ENCODE results near the gene ABLIM1. TPM values are rescaled to one million over a fixed set of nuclear protein-coding genes. Genes with fewer than 3 reads are reported as not detected.
A peak's percentile ranks its signal among the peaks of the same experiment; 100 is the strongest.

ABLIM1 gene
- total RNA-seq, 2 donors from 2014 or later: 141 to 184 TPM

DNA sequence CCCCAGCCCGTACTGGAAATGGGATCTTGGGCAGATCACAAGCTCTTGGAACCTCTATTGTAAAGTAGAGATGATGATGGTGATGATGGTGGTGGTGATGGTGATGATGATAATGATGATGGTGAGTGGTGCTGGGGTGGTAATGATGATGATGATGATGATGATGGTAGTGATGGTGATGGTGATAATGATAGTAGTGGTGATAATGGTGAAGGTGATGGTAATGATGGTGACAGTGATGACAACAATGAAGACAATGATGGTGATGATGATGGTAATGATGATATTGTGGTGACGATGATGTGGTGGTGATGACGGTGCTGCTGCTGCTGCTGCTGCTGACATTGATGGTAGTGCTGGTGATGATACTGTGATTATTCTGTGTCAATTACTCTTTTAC, 162.8 kb downstream of the ABLIM1 start:
- DNase-seq (no peak), ATAC-seq (peak; percentile 12)
- H3K4me1 Mint-ChIP-seq: peaks cover 55% of the 10 kb centered on the region
- no peaks in the 10 kb centered on the region for H3K9me3 ChIP-seq (ENCODE audit: control insufficient read depth, low read length, poor library complexity, severe bottlenecking)
- no peaks in the 10 kb centered on the region for H3K27me3 Mint-ChIP-seq
- H3K36me3 Mint-ChIP-seq (ENCODE audit: low read depth): peaks cover 6% of the 10 kb centered on the region
- H3K27ac Mint-ChIP-seq: no peak overlapping the region
- peak overlapping the region; percentile 0 for H3K4me3 Mint-ChIP-seq

DNA sequence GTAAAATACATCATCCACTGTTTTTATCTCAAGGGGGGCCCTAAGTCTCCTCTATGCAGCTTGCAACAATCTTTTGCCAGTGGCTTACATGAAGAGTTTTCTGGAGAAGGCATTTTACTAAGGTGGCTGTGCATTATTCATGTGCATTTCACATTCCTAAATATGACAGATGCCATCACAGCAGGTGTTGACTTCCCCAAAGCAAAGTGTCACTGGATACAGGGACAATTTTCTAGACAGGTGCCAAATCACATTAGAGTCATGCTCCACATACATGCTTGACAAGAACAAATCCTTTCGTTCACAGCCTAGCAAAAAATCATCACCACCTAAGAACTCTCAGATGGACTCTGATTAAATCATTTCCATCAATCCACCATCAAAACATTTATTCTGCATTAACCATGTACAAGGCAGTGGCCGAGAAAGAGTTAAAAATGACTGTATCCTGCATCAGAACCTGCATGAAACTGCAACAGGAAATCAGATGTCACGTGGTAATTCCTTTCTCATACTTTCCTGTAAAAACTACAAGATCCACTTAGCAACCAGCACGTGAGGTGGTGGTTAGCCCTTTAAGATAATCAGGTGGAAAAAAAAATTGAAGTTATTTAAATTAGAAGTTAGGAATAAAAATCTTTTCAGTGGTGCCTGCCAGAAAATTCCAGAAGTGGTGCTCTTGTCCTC, 165.6 kb downstream of the ABLIM1 start:
- peaks cover 6% of the 10 kb centered on the region for H3K36me3 Mint-ChIP-seq (ENCODE audit: low read depth)
- ATAC-seq (peak; percentile 52), DNase-seq (no peak)
- peaks cover 36% of the 10 kb centered on the region for H3K4me1 Mint-ChIP-seq
- H3K4me3 Mint-ChIP-seq: peak overlapping the region; percentile 57
- H3K27me3 Mint-ChIP-seq: no peaks in the 10 kb centered on the region
- H3K9me3 ChIP-seq (ENCODE audit: control insufficient read depth, low read length, poor library complexity, severe bottlenecking): no peaks in the 10 kb centered on the region
- peak overlapping the region; percentile 48 for H3K27ac Mint-ChIP-seq

DNA sequence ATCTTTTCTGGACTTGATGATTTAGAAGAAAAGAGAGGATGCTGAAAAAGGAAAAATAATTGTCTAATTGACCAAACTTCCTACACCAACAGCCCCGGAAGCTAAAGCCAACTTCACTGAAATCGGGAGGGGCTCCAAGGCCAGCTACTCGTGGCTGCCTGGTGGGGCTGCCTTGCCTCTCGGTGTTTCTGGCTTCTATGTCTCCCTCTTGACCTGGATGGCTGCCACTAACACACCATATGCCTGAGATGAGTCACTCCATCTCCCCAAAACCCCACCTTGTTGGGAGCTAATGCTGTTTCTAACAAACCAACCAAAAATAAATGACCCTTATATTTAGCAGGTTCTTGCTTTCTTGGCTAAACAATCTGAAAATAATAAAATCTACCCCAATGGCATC, 166.1 kb downstream of the ABLIM1 start:
- DNase-seq: no peak
- peaks cover 6% of the 10 kb centered on the region for H3K36me3 Mint-ChIP-seq (ENCODE audit: low read depth)
- peak overlapping the region; percentile 48 for H3K27ac Mint-ChIP-seq
- peaks cover 36% of the 10 kb centered on the region for H3K4me1 Mint-ChIP-seq
- H3K4me3 Mint-ChIP-seq: peak overlapping the region; percentile 57
- H3K27me3 Mint-ChIP-seq: no peaks in the 10 kb centered on the region
- H3K9me3 ChIP-seq (ENCODE audit: control insufficient read depth, low read length, poor library complexity, severe bottlenecking): no peaks in the 10 kb centered on the region
- ATAC-seq: no peak

DNA sequence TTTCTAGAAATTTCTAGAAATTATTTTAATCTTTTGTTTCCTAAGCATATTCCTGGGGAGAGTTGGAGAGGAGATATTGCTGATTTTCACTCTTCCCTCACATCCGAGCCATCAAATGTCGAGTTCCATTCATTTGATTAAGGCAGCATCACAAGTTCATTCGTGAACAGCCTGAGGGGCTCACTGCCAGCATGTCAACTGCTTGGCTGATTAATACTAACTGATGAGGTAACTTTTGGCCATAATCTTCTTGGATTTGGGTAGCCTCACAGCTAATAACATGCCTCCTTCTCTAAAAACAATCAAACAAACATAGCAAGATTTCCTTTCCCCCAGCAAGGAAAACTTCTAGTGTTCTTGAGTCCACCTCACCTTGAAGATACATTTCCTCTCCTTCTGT, 166.7 kb downstream of the ABLIM1 start:
- H3K36me3 Mint-ChIP-seq (ENCODE audit: low read depth): peaks cover 6% of the 10 kb centered on the region
- ATAC-seq (no peak), DNase-seq (no peak)
- peaks cover 34% of the 10 kb centered on the region for H3K4me1 Mint-ChIP-seq
- H3K9me3 ChIP-seq (ENCODE audit: control insufficient read depth, low read length, poor library complexity, severe bottlenecking): no peaks in the 10 kb centered on the region
- no peaks in the 10 kb centered on the region for H3K27me3 Mint-ChIP-seq
- H3K27ac Mint-ChIP-seq: peak overlapping the region; percentile 48
- H3K4me3 Mint-ChIP-seq: peak overlapping the region; percentile 41

DNA sequence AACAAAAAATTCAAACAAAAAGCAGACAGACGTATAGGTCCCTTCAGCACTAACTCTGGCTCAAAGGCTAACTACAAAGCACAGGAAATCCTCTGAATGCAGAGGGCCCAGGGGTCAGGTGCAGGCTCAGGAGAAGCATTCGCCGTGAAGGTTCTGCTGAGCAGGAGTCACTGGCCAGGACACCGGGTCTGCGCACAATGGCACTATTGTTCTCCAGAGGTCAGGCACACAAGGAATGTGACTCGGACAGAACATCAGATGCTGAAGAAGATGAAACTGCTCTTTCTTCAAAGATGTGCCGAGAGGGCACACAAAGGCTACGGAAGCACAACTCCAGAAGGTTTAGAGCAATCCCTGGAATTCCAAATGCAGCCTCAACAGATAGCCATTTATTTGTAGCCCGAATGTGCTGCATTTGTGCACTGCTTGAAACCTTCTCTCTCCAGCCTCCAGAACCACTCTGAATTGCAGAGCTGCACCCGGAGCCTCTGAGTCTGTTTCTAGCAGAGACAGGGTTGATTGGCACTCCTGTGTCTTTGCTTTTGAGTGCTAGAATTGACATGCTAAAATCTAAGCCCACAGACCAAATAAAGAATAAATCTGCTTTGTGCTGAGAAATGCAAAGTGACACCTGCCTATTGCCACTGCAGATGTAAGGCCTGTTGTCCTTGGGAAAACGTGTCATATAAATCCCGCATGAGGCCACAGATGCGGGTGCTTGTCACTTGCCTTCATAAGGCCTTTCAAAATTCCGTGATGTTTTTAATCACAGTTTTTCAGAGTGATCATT, 168.4 kb downstream of the ABLIM1 start:
- Mint-ChIP-seq H3K4me1 (peaks cover 26% of the 10 kb centered on the region), H3K27ac (peak overlapping the region; percentile 60), H3K27me3 (no peaks in the 10 kb centered on the region), H3K36me3 (ENCODE audit: low read depth) (no peaks in the 10 kb centered on the region), H3K4me3 (no peak overlapping the region)
- ATAC-seq (no peak), DNase-seq (no peak)
- no peaks in the 10 kb centered on the region for H3K9me3 ChIP-seq (ENCODE audit: control insufficient read depth, low read length, poor library complexity, severe bottlenecking)

DNA sequence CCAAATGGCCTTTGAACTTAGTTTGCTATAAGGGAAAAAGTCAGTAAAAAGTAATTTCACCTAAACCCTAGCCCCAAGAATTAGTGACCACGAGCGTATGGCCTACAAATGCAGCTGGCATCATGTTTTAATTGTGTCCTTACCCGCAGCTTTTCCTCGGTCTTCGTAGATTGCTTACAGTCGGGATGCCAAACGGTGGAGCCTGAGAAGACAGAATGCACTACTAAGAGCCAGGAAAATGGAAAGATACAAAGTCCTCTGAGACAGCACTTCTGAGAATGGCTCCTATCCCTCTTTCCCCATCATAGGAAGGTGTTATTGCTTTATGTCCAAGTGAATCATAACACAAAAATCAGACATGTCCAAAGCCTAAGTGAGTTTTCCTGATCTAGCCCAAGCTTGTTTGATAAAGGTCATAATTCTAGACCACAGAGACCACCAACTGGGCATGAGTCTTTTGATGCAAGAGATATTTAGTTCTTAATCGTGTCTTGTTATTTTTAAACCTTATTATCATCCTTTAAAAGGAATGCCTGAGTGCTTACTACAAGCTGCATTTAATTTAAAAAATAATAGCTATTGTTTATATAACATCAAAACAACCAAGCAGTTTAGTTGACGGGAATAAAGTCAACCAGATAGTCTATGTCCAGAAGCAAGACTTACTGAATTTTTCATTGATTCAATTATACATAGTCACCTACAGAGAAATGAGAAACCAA, 170.1 kb downstream of the ABLIM1 start:
- peaks cover 23% of the 10 kb centered on the region for H3K4me1 Mint-ChIP-seq
- no peaks in the 10 kb centered on the region for H3K27me3 Mint-ChIP-seq
- peak overlapping the region; percentile 32 for H3K27ac Mint-ChIP-seq
- no peak for ATAC-seq
- DNase-seq: no peak
- H3K36me3 Mint-ChIP-seq (ENCODE audit: low read depth): no peaks in the 10 kb centered on the region
- H3K4me3 Mint-ChIP-seq: no peak overlapping the region
- no peaks in the 10 kb centered on the region for H3K9me3 ChIP-seq (ENCODE audit: control insufficient read depth, low read length, poor library complexity, severe bottlenecking)

DNA sequence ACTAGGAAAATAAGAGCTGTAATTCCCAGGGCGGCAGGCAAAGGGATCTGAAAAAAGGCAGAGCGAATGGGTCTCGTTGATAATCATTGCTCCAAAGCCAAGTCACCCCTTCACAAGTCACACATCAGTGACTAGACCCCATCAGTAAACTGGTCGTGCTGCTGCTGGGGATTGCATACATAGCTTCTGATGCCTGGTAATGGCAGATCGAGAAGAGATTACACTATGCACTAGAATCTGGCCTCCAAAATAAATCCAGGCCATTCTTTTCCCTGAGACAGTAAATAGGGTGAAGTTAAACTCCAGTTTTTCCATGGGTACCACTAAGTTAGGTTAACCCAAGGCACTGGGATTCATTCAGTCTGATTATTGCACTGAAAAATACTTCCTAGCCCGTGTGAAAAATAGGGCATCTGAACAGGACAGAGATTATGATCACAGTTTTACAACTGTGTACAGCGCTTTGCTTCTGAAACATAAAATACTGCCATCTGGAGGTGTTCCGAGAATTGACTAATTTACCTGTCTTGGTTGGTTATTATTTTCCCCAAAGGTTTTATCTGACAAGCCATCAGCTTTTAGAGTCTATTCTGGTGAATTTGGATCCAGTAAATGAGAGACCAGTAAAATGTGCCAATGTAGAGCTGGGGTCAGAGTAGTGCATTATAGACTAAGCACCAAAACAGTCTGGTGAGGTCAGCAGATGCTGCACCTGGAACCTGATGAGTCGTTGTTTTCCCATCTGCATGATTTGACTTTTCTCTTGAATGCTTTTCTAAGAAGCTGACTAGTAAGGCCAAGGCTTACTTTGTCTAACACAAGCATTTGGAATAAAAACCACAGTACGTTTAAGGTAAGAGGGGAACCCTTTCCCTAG, 170.9 kb downstream of the ABLIM1 start:
- Mint-ChIP-seq H3K4me1 (peaks cover 16% of the 10 kb centered on the region), H3K27ac (peak overlapping the region; percentile 32), H3K27me3 (no peaks in the 10 kb centered on the region), H3K36me3 (ENCODE audit: low read depth) (no peaks in the 10 kb centered on the region), H3K4me3 (no peak overlapping the region)
- no peaks in the 10 kb centered on the region for H3K9me3 ChIP-seq (ENCODE audit: control insufficient read depth, low read length, poor library complexity, severe bottlenecking)
- ATAC-seq: no peak
- DNase-seq: no peak

DNA sequence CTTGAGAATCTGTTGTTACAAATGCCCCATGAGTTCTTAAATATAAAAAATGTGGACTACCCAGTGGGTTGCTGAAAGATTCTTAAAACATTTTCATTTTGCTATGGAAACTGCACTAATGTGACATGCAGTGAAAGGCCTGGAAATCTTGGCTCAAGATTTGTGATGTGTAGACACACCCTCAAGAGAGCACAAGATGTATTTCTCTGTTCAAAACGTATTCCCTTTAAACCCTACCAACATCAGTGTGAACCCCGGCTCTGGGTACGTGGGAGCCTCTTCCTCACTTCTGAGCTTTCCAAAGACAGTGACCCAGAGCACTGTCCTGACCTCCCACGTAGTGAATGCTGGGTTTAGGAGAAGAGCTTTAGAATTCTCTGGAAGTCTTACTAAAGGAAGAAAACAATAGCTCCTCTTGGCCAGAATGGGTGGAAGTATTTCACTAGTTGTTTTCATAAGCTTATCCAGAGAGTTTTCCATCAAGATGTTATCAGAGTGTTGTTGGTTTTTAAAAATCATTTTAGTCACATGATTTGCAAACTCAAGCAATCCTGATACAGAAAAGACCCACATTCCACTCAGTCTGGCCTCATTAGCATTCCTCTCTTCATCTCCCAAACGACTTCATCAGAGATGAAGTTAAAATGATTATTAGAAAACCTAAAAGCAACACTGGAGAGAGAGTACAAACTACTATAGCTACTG, 172.2 kb downstream of the ABLIM1 start:
- Mint-ChIP-seq H3K4me1 (peaks cover 12% of the 10 kb centered on the region), H3K4me3 (no peak overlapping the region), H3K27ac (no peak overlapping the region), H3K36me3 (ENCODE audit: low read depth) (peaks cover 4% of the 10 kb centered on the region), H3K27me3 (no peaks in the 10 kb centered on the region)
- no peaks in the 10 kb centered on the region for H3K9me3 ChIP-seq (ENCODE audit: control insufficient read depth, low read length, poor library complexity, severe bottlenecking)
- no peak for ATAC-seq
- no peak for DNase-seq

DNA sequence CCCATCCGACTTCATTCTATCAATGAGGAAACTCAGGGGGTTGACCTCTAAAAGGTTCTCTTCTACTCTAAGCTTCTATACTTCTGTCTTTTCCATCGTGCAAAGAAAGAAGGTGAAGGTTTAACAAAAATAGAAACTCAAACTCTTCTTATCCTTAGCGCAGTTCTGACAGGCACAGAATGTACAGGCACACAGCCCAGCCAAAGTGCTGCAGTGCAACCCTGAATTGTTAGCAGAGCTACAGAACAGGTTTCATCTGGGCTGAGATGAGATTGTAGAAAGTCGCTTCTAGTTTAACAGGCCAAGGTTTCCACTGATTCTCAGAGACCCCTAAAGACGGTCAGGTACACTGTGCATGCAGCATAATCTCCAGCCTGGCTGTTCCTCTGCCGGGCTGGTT, 174.5 kb downstream of the ABLIM1 start:
- no peak for ATAC-seq
- Mint-ChIP-seq H3K27me3 (no peaks in the 10 kb centered on the region), H3K36me3 (ENCODE audit: low read depth) (peaks cover 4% of the 10 kb centered on the region), H3K4me3 (no peak overlapping the region), H3K4me1 (peaks cover 24% of the 10 kb centered on the region), H3K27ac (peak overlapping the region; percentile 88)
- no peaks in the 10 kb centered on the region for H3K9me3 ChIP-seq (ENCODE audit: control insufficient read depth, low read length, poor library complexity, severe bottlenecking)
- DNase-seq: no peak

DNA sequence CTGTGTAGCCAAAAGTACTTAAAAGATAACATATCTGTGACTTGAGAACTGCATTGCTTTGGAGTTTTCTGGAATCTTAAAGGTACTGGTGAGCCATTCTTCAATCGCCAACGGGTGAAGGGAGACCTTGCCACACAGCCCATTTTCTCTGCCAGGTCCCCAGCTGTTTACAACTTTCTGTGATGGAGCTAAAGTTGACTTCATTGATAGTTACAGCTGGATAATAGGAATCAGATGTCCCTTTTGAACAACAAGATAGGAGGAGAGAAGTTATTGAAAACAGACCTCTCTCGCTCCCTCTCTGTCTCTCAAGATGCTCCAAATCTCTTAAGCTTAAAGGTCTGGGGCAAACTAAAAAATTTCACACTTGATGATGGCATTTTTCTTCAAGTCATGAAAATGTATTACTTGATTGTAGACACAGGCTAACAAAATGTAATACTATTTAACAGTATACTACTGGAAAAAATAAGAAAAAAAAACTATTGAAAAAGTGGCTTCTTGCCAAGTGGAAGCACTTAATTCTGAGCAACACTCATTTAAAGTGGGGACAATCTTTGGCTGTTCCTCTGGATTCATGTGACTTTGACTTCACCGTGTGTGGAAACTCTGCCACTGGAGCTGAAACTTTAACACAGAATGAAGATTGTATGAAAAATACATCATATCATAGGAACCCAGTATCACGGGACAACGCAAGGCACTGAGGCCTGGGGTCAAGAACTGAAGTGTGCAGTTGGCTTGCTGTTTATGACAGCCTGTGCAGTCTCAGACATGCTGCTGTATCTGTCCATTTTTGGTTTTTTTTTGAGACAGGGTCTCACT, 175.4 kb downstream of the ABLIM1 start:
- Mint-ChIP-seq H3K4me1 (peaks cover 24% of the 10 kb centered on the region), H3K27me3 (no peaks in the 10 kb centered on the region), H3K4me3 (no peak overlapping the region)

DNA sequence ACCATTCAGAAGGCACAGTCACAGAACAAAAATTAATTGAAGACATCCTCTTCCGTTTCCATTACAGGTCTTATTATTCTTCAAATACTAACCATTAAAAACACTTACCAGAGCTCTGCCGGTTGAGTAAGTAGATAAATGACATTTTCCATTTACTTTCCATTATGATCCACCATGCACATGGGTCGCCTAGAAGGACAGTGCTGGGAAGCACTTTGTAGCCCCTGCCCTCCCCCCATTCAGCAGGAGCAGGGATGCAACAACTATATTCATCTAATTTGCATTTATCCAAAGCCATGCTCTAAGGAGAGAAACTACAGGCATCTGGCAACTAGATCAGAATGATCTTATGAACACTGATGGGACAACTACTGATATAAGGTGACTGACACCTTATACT, 177.0 kb downstream of the ABLIM1 start:
- Mint-ChIP-seq H3K4me3 (no peak overlapping the region), H3K27ac (peak overlapping the region; percentile 88), H3K4me1 (peaks cover 27% of the 10 kb centered on the region), H3K36me3 (ENCODE audit: low read depth) (peaks cover 4% of the 10 kb centered on the region), H3K27me3 (no peaks in the 10 kb centered on the region)
- ATAC-seq (no peak), DNase-seq (no peak)
- H3K9me3 ChIP-seq (ENCODE audit: control insufficient read depth, low read length, poor library complexity, severe bottlenecking): no peaks in the 10 kb centered on the region

More for the DNA sequence above, 175.4 kb downstream of the ABLIM1 start:
- H3K9me3 ChIP-seq (ENCODE audit: control insufficient read depth, low read length, poor library complexity, severe bottlenecking): no peaks in the 10 kb centered on the region
- no peak overlapping the region for H3K27ac Mint-ChIP-seq
- ATAC-seq (no peak), DNase-seq (no peak)
- peaks cover 4% of the 10 kb centered on the region for H3K36me3 Mint-ChIP-seq (ENCODE audit: low read depth)
